GM21723 (cell line): ENCODE results near the gene SPTBN2.

Experiments used
- ATAC-seq: cut with Tn5 transposase; IDR thresholded peaks from one replicate; pipeline ENCODE4 v1.9.1; 2021; ENCODE audit warnings: mild to moderate bottlenecking, moderate library complexity; ENCODE audit not compliant: unreplicated experiment

SPTBN2 gene

DNA sequence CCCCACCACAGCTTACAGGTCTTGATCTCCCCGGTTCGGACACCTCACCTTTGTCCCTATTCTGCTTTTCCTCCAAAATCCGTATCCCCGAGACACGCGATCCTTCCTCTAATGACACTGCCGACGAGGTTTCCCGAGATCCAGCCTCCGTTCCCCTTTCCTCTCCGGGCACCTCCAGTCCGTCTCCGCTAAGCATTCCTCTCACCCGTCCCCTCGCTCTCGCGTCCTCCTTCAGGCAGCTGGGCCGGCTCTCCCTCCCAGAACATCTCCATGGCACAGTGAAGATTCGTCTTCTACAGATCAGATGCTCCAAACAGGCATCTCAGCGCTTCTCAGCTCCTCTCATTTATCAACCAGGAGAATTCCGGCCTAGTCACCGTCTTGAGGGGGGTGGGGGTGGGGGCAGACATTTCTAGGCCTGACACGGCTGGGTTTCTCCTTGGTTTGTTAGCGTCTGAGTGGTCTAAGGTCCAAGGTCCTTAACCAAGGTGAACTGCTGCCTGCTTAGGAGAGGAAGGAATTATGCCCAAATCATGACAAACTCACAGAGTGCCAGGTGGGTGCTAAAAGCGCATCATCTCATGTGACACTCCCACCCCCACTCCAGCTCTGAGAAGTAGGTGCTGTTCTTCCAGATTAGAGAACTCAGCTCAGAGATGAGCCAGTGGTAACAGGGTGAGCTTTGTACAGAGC lies at the start of gene SPTBN2:
Gene SPTBN2 (minus strand): TSS at position 524 of the 693 bp plus-strand sequence. CDS start 7,976 bp downstream, outside the sequence.
- ATAC-seq: no peak

DNA sequence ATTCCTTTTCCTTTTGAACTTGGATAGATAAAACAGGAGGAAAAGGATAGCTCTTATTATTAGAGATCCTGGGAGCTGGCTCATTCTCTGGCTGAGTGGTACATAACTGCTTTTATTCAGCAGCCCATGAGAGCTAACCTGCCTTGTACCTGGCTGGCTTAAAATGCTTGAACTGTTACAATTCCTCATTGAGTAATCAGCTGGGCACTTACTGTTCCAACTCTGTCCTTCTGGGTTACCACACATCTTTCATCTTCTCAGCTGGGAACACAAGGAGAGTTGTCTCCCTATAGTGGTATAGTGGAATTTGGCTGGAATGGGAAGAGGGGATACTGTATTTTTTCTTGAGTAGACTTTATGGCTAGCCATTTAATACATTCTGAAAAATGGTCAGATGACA lies 39.8 kb upstream of the SPTBN2 start:
- ATAC-seq: no peak

DNA sequence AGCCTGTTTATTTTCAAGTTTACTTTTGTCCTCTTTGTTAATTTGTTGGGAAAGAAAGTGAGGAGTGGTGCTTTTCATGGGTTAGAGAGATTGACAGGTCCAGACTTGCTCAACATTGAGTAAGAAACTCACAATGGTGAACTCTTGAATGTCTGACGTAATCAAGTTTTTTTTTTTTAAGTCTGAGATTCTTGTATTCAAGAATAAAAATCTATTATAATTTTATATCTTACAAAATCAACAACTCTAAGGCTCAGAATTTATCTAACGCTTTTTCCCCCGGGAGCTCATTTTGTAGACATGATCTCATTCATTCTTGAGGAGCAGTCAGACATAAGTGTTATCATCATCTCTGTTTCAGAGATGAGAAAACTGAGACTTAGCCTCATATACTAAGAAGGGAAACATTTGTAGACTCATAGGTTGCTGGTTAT lies 39.1 kb upstream of the SPTBN2 start:
- ATAC-seq: no peak

DNA sequence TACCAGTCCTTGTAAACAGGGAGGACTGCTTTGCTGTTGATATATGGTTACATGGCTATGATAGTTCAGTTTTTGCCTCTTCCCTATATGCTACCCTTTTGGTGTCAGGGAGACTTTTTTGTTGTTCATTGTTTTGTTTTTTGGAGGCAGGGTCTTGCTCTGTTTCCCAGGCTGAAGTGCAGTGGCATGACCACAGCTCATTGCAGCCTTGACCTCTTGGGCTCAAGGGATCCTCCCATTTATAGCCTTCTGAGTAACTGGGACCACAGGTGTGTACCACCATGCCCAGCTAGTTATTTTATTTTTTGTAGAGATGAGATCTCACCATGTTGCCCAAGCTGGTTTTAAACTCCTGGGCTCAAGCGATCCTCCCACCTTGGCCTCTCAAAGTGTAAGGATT lies 38.6 kb upstream of the SPTBN2 start:
- ATAC-seq: no peak

DNA sequence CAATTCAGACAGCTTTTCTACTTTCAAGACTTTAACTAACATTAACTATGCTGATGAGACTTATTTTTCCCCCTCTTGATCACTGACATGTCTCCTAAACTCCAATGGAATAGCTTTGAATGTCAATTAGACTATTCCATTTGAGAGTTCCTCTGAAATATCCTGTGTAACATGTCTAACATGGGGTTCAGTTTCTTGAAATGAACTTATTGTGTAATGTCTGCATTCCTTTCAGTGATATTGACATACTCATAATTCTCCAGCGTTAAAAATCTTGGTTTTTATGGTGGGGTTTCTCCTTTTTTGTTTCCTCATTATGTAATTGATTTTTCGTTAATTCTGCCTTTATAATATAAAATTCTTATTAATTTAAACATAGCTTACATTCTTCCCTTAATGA lies 37.7 kb upstream of the SPTBN2 start:
- no peak for ATAC-seq

DNA sequence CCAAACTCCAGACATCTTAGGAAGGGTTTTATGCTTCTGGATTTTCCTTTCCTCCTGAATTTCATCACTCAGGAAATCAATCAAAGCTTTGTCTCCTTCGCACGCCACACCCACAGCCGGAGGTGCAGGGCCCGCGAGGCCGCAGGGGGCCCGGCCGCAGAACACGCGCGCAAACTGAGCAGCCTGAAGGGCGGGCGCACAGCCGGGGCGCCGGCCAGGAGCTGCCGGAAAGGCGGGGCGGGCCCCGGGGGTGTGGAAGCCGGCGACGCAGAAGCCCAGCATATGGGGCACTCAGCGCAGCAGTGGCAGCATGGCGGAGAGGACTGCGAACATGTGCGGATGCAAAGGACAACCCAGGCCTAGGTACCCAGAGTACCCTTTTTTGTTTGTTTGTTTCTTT lies 33.1 kb upstream of the SPTBN2 start:
- ATAC-seq: no peak

DNA sequence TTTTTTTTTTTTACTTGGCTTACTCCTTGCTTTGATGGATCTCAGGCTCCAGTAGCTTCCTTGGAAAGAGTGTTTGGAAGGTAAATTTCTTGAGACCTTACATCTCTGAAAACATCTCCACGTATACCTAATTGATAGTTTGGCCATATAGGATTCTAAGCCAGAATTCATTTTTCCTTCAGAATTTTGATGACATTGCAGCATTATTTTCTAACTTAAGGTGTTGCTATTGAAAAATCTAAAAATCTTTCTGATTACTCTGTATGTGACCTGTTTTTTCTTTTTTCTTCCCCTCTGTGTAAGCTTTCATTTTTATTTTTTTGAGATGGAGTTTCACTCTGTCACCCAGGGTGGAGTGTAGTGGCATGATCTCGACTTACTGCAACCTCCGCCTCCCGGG lies 23.1 kb upstream of the SPTBN2 start:
- ATAC-seq: no peak

DNA sequence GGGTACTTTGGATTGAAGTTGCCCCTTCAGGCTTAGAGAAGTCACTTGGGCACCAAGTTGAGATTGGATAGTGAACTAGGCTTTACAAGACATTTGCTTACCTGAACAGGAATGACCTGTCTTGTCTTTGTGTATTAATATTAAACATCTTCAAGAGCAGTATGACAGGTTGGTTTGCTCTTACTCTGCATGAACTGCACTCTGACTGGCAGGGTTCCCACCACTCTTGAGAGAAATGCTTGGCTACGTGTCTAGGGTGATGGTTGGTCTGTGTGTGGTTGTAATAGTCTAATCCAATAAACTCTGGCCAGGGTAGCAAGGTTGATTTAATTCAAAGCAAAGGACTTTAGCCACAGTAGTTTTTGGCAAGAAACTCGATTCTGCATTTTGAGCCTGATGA lies 20.1 kb upstream of the SPTBN2 start:
- no peak for ATAC-seq

DNA sequence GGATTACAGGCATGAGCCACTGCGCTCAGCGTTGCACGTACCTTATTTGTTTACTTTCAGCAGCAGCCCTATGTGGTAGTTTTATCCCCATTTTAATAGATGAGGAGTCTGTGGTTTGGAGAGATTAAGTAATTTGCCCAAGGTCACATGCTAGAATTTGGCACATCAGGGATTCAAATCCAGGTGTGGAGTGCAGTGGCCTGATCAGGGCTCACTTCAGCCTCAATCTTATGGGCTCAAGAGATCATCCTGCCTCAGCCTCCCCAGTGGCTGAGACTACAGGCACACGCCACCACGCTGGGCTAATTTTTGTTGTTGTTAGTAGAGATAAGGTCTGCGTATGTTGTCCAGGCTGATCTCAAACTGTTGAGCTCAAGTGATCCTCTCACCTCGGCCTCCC lies 18.5 kb upstream of the SPTBN2 start:
- no peak for ATAC-seq

DNA sequence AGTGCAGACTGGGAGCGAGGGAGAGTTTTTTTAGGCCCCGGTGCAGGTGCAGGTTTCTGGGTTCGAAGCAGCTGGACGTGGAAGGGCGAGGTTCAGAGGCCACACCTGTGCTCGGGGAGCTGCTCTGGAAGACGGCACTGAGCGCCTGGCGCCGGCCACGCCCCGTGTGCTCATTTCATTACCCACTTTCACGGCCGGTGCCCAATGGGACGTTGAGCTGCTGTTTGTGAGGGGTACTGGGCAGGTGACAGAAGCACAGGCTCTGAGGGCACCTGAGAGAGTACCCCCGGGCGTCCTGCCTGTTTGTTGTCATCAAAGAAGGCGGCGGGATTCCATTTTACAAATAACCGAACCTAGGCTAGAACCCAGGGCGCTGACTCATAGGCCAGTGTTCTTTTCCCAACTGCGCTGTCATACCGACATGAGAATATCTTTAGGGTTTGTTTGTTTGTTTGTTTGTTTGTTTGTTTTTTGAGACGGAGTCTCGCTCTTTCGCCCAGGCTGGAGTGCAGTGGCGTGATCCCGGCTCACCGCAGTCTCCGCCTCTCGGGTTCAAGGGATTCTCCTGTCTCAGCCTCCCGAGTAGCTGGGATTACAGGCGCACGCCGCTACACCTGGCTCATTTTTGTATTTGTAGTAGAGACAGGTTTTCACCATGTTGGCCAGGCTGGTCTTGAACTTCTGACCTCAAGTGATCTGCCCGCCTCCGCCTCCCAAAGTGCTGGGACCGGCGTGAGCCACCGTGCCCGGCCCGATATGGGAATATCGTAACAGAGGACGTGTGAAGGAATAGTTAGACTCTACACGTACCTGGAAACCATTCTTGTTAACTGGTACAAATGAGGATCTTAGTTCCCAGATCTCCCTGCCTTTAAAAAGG lies 16.6 kb upstream of the SPTBN2 start:
- peak; percentile 42 for ATAC-seq

DNA sequence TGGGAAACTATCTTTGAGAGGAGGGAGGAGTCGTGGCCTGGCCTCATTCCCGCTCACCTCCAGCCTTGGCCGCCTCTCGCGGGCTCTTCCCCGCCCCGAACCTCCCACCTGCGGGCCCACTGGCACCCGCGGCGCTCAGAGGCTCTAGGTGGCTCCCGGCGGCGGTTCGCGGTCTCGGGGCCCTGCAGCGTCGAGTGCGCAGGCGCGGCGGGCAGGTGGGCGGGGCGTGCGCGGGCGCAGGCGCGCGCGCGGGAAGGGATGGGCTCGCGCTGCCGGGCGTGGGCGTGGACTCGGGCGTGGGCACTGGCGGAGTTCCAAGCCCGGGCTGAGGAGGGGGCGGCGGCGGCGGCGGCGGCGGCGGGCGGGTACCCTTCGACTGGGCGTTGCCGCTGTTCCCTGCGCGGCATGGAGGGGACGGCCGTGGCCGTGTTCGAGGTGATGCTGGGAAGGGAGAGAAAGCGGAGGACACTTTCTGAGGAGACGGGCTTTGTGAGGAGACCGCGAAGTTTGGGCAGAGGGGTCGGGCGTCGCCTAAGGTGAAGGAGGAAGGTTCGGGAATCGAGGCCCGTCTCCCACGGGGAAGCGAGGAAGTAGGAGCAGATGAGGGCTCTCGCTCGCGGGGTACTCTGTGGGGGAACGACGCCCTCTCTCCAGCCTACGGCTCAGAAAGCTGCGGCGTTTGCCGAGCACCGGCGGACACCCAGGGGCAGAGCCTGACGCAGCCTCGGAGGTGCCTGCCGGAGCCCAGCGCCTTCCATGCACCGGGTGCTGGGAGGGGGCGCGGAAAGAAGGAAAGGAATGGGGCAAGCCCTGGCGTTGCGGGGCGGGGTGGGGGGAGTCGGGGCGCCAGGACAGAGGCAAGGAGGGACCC lies 15.7 kb upstream of the SPTBN2 start:
- ATAC-seq: peak; percentile 73

DNA sequence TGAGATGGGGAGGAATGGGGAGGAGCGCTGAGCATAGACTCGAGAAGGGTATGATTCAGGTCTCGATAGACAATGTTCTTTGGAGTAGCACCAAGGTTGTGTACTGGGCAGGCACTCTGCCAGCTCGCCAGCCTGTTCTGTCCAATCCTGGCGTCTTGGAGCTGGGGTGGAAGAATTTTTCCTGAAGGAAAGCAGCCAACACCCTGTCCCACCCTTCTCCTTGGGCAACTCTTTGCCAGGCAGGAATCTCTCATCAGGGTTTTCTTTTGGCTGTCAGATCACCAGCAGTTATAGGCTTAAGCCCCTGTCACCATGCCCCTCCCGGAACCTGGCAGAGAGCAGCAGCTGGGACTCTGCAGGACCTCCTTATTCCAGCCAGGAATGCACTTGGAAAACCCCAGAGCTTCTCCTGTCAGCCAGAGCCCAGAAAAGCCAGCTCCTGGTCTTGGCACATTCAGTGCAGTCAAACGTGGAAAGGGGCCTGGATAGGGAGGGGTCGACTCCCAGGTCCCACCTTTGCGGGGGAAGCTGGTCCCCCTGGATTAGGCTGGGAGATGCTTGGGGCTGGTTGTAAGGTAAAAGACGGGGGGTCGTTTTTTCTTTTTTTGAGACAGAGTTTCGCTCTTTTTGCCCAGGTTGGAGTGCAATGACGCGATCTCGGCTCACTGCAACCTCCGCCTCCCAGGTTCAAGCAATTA lies 14.4 kb upstream of the SPTBN2 start:
- ATAC-seq: no peak

DNA sequence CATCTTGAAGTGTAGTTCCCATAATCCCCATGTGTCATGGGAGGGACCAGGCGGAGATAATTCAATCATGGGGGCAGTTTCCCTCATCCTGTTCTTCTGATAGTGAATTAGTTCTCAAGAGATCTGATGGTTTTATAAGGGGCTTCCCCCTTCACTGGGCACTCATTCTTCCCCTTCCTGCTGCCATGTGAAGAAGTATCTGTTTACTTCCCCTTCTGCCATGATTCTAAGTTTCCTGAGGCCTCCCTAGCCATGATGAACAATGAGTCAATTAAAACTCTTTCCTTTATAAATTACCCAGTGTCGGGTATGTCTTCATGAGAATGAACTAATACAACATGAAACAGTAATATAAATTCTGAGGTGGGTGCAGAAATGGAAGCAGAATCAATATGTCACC lies 12.1 kb upstream of the SPTBN2 start:
- no peak for ATAC-seq

DNA sequence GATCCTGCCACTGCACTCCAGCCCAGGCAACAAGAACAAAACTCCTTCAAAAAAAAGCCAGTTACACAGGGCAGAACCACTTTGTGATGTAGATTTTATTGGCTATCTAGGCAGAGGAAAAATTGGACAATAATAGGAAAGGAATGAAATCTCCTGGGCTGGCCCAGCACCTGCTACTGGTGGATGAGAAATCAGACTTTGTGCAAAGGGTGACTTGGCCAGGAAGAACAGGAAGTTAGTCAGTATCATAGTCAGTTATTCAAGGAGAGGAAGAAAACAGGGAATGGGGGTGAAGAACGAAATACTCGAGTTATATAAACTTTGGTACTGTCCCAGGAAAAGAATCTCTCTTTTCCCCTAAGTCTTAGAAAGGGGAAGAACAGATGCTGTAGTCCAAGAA lies 11.0 kb upstream of the SPTBN2 start:
- no peak for ATAC-seq

DNA sequence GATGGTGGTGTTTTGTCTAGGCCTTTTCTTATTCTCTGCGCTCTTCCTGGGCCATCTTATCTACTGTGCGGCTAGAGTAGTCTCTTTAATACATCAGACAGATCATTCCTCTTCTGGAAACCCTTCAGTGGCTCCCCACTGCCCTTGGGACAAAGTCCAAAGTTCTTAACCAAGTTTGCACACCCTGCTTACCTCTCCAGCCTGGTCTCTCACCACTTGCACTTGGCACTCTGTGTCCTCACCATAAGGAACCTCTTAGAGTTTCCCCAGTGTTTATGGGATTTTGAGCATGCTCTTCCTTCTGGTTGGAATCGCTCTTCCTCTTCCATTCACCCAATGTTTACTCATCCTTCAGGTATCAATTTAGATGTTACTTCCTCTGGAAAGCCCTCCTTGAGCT lies 5.2 kb upstream of the SPTBN2 start:
- ATAC-seq: no peak

DNA sequence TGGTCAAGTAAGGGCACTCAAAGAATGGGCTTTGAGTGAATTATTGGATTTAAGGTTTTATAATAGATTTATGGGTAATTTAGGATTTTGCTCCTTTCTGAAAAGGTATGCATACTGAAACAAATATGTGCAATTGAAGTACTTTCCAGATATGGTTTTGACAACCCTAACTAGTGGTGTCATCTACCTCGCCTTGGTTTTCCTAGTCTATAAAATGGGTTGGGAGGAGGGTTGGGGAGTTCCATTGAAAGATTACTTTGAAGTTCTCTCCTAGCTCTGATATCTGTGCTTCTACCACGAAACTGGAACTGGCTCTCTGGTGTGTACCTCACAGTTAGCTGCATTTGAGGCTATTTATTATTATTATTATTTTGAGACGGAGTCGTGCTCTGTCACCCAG lies 431 bp upstream of the SPTBN2 start:
- no peak for ATAC-seq

DNA sequence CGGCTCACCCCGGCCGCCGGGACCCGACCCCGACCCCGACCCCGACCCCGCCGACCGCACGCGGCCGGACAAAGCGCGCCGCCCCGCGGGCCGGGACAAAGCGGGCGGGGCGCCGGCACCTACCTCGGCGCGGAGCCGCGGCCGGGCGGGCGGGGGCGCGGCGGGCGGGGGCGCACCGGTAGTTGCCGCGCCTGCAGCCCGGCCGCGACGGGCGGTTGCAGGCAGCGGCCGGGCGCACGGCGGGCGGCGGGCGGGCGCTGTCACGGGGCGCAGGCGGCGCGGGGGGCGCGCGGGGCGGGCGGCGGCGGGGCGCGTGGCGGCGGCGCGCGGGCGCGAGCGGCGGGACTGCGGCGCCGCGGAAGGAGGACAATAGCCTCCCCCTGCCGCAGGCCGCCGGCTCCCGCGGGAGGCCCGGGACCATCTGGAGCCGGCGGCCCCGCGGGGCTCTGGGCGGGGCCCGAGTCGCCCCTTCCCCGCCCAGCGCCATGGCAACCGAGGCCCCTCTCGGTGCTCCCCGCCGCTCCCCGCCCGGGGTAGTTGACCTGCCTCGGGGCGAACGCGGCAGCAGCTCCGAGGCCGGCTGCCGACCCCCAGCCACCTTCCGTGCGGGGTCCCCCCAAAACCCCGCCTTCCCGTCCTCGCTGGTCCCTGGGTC lies 851 bp downstream of the SPTBN2 start:
- no peak for ATAC-seq

DNA sequence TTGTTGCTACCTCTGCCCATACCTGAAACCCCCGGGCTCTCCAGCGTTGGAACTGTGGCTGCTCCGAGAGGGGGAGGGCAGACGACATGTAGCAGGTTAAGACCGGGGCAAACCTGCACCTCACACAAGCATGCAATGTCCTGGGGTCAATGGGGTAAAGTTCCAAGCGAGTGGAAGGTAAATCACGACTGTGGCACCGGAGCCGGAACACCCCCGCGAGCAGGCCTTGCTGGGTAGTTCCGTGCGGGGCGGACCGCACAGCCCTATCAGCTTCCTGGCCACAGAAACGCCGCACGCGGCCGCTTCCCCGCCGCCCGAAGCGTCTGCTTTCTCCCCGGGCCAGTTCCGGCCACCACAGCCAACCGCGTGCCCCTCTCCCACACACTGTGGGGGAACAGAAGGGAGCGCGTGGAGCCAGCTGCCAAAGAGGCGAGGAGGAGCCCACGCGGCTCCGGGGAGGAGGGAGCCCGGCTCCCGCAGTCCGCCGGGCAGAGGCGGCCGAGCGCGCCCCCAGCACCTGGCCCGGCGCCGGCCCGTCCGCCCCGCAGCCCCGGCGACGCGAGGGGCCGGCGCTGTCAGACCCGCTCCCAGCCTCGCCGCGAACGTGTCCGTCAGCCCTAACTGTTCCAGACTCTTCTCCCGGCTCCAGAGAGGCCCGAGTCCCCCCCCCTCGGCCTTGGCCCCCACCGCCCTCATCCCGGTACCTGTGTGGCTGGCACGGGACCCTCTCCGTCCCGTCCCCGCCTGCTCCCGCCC lies 1.6 kb downstream of the SPTBN2 start:
- no peak for ATAC-seq

DNA sequence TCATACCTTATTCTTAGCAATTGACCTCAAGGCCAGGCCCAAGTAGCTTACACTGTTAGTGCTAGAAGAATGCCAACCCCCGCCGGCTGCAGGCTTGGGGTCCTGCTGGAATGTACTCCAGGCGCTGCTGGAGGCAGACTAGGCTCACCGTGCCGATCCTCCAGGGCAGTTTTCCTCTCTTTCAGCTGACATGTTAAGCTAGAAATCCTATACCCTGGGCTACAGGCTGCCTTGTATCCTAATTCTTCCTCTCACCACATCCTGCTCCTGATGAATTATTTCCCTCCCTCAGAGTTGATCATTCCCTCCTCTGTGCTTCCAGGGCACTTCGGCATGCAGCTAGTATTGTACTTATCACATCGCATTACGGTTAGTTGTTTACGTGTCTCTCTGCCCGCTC lies 3.4 kb downstream of the SPTBN2 start:
- no peak for ATAC-seq

DNA sequence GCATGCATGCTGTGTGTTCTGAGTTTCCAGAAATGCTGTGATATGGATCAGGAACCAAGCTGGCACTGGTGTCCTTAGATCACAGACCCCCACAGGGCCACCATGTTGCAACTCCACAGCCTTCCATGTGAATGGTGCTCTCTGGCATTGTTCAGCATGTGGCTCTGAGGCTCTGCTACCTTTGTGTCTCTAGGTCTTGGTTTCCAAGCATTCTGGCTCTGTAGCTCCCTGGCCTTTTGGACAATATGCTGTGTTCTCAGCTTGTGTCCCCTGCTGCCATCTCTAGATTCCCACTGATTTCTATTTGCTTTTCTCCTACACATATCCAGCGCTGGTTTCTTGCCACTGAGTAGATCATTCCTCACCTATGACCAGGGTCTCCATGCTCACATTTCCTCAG lies 3.9 kb downstream of the SPTBN2 start:
- no peak for ATAC-seq
